GM12874 (cell line): ENCODE measurements around the gene INSIG1.

Experiments
- TF ChIP-seq, protein P1 (sequence below): IDR thresholded peaks from 2 replicates; pipeline ENCODE4 v1.5.1; 2011; ENCODE audit warnings: low read depth, mild to moderate bottlenecking, control low read depth, low read length, moderate library complexity; ENCODE audit not compliant: insufficient read depth

INSIG1 gene

DNA sequence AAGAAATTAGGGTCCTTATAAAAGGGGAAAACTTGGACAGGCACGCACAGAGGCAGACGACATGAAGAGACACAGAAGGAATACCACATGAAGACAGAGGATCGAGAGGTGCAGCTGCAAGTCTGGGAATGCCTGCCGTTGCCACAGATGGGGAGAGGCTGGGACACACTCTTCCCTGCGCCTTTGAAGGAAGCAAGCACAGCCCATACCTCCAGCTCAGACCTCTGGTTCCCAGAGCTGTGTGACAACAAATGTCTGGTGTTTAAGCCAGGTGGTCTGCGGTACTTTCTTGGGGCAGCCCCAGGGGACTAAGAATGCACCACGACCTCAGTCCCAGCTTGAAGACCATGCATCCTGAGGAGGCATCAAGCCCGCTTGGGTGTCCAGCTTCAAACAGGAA, 18.3 kb downstream of the INSIG1 start:
- TF ChIP-seq, protein P1, sequence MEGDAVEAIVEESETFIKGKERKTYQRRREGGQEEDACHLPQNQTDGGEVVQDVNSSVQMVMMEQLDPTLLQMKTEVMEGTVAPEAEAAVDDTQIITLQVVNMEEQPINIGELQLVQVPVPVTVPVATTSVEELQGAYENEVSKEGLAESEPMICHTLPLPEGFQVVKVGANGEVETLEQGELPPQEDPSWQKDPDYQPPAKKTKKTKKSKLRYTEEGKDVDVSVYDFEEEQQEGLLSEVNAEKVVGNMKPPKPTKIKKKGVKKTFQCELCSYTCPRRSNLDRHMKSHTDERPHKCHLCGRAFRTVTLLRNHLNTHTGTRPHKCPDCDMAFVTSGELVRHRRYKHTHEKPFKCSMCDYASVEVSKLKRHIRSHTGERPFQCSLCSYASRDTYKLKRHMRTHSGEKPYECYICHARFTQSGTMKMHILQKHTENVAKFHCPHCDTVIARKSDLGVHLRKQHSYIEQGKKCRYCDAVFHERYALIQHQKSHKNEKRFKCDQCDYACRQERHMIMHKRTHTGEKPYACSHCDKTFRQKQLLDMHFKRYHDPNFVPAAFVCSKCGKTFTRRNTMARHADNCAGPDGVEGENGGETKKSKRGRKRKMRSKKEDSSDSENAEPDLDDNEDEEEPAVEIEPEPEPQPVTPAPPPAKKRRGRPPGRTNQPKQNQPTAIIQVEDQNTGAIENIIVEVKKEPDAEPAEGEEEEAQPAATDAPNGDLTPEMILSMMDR = no peak

DNA sequence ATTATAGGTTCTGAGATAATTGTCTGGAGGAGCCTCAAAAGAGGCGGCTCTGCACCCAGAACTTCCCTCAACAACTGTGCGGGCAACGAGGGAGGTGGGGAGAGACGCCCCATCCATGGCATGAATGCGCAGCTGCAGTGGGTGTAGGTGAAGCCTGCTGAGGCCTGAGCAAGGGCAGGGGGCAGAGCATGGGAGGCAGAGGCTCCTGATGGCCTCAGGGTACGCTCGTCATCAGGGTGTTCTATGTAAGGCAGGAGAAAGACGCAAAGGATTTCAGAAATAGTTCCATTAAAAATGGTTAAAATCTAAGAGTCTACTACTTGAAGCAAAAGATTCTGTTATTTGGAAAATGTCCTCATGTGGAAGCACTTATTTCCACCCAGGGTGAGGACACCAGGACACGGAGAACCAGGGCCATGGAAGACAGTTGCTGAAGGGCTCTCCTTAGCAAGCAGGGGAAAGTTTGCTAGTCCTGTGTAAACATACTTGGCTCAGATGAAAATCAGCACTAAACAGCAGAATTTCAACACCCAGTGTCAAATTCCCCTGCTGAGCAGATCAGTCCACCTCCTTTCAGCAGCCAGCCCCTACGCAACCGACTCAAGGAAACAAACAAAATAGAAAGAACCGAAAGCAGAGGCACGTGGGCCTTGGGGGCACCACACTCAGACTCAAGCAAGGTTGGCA, 18.9 kb downstream of the INSIG1 start:
- TF ChIP-seq, protein P1 = no peak

DNA sequence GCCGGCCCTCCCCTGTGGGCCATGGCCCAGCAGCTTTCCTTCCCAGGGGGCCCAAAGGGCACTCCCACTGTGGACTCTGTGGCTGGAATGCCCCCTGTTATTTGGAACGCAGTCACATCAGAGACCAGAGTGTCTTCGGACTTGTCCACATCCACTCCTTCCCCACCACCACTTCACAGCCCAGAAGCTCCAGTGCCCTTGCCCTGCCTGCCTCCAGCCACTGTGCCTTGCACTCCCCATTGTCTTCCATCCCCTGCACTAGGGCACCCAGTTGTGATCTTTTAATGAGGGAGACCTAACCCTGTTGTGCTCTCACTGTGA, 19.4 kb downstream of the INSIG1 start:
- TF ChIP-seq, protein P1 = no peak

DNA sequence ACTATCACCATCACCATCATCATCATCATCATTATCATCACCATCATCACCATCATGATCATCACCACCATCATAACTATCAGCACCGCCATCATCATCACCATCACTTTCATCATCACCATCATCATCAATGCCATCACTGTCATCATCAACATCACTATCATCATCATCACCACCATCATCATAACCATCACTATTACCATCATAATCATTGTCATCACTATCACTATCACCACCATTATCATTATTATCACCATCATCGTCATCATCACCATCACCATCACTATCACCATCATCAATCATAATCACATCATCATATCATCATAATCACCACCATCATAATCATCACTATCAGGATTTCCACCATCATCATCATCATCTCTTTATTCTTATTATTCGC, 20.6 kb downstream of the INSIG1 start:
- TF ChIP-seq, protein P1 = no peak

DNA sequence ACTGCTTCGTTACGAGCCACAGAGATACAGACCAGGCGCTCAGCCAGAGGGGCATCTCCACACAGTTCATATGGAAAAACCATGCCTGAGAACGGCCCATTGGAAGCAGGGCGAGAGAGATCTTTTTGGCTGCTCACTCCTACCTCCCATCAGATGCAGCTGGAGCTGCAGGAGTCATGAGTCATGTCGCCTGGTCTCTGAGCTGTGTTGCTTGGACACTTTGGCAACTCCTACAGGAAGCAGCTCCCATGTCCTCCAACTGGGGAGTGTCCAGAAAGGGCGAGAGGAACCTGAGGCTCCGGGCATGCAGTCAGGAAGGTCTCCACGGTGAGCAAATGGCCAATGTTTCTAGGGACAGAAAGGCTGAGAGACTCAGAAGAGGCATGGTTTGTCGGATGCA, 24.9 kb downstream of the INSIG1 start:
- TF ChIP-seq, protein P1 = no peak

DNA sequence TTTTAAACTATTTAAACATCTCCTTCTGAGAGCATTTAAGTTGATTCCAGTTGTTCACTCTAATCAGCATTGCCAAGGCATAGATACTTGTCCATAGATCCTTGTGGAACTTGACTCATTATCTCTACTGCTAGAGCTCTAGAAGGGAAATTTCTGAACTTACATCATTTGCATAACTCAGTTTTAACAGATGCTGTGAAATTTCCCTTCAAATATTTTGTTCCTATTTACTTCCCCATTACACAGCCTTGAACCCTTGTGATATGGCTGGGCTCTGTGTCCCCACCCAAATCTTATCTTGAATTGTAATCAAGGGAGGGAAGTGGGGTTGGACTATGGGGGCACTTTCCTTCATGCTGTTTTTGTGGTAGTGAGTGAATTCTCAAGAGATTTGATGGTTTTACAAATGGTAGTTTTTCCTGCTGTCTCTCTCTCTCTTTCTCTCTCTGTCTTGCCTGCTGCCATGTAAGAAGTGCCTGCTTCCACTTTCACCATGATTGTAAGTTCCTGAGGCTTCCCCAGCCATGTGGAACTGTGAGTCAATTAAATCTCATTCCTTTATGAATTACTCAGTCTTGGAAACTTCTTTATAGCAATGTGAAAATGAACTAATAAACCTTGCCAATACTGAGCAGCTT, 25.4 kb downstream of the INSIG1 start:
- TF ChIP-seq, protein P1 = no peak

DNA sequence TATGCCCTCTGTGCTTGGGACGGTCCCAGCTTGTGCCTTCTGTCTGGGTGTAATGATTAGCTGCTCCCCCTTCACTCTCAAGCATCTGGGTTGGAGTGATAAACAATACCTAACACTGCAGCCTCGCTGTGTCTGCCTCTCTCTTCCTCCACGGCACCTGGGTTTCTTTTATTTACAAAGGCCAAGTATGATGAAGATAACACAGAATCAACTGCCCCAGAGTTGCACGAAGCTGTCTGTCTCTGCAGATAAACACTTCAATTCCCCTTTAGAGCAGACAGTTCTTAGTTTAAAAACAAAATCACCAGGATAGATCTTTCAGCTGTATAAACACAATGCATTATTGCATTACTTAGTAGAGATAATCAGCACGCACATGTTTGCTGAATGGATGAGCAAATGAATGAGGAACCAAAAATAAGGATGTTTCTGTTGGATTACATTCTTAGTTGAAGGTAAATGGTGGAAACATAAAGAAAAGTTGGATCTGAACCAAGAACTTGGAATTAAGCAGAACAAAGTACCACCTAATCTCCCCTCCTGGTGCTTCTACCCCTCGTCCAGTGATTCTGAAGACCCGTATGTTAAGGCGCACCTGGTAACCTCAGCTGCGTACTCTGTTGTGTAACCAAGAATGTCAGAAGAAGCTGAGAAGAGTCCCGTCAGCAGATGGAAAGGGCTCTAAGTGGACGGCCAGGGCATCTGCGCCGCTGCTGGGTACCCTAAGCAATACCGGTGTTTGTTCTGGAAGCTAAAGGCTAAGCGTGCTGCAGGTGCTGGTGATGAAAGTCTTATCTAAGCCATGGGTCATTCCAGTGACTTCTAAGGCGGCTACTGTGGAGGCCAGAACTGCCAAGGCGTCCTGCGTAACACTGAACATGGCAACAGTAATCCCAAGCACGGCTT, 26.6 kb downstream of the INSIG1 start:
- TF ChIP-seq, protein P1 = no peak
